Fibroblast of skin of left quadriceps (primary cell): Measurements from ENCODE around the gene PRR5L.

Source experiments
- DNase-seq, 2 experiments: peaks; one replicate each; pipeline ENCODE4 v3.0.0-alpha.2; 2013; ENCODE audit warnings: low read depth in 2 of 2

PRR5L gene

DNA sequence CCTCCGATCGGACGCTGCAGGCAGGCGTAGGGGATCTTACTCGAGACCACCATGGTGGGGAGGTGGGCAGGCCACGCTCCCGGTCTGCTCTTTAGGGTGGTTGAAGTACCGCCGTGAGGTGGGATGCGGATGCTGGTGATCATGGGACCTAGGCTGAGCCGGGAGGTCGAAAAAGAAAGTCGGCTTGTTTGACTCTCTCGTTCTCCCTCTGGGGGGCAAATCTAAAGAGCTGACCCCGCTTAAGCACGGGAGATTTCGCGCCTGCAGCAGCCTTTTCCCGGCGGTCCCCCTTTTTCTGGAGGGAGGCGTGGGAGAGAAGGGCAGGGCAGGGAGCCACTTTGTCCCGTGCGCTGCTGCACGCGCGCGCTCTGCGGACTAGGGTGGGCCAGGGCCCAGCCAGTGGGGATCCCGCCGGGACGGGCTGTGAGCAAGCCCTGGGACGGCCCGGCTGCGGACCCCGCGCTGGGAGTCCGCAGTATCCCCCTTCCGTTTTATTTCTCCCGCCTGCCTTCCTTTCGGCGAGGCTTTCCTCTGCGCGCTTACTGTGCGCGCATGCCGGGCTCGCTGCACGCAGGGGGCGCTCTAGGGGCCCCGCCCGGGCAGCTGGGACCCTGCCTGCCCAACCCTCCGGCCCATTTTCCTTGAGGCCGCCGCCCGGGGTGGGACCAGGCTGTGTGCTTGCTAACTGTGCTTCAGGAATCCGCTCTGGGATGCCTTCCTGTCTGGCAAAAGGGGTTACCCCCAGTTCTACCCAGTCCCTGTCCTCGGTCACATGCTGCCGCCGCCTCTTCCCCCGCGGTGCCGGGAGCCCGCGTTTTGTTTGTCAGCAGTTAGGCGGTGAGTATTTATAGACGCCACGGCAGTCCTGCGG lies 81.0 kb downstream of the PRR5L start:
- no peak for DNase-seq

DNA sequence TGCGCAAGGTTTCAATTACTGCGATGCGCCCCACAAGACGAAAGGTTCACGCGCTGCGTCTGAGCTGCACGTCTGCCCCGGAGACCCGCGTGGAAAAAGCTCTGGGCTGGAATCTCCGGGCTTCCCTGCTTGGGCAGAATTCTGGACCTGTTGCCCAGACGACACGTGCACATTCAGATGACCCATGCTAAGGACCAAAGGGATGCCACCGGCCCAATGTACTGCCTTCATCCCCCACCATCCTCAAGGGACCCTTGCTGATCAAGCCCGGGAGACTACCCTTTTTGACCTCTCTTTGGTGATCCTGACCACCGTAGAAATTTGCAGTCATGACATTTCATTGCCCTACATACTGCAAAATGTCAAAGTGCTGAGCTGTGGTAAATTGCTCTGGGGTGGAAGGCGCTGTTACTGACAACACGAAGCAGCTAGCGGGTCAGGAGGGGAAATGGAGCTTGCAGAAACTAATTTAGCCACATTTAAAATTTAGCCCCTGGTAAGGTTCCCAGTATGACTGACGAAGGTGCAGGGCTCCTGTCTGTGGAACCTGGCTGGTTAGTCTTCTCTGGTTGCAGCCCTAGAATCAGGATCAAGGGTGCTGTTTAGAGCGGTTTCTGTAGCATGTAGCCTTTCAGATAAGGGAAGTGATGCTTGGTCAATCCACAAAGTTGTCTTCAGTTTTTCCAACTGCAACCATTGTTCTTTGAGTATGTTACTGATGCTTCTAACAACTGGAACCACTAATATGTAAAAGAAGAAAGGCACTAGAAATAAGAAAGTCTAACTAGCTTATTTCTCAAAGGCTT lies 81.9 kb downstream of the PRR5L start:
- DNase-seq, result no peak

DNA sequence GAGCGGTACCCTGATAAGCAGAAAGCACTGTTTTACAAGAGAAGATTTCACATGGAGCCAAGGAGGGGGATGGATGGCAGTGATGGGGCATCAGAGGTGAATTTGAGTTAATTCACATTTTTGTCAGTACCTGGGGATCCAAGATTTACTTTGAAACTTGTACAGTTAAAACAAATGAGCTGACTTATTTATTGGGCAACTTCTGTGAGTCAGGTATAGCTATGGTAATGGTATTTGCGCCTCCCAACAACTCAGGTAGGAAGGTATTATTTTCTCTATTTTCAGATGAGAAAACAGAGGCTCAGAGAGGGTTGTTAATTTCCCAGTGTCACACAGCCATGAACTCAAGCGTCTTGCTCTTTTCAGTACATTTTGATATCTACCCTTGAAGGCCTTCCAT lies 83.6 kb downstream of the PRR5L start:
- no peak for DNase-seq

DNA sequence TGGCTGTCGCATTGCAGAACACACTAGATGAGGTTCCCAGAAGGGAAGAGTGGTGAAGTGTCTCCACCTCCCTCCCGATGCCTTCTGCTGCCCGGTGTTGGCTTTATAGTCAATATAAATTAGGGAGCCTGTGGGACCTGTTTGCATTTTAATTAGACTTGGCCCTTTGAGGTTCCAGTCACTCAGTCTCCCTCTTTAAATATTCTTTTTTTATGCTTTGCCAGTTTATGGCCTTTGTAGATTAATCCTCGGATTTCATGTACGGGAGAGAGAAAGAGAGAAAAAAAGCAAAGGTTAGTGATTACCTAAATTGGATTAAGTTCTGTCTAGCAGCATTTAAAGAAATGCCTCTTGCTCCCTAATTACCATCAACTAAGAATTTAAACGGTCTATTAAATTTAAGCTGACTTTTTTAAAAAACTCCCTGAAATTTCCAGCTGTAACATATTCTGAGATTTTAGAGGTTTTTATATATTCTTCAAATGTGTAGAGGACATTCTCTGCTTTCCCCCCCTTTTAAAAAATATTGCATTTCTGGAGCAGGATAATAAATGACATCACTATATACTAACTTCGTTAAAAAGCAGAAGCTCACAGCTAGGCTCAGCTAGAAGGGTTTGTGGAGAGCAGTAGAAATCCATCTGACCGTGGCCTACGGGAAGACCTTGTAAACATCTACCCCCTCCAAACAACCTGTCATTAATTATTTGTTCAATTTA lies 84.4 kb downstream of the PRR5L start:
- no peak for DNase-seq

DNA sequence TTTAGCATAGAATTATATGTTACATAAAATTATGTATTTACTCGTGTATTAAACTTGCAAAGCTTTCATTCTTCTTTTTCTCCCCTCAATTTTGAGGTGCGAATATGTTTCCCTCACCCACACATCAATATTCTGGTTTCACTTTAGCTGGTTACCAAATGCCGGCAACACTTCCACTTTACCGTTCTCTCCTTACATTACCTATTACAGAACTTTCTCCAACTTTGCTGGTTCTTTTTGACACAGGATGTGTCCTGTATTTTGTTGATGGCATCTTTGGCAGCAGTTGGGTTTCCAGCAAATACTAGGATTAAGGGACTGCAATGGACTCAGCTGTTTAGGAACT lies 84.9 kb downstream of the PRR5L start:
- DNase-seq, result no peak

DNA sequence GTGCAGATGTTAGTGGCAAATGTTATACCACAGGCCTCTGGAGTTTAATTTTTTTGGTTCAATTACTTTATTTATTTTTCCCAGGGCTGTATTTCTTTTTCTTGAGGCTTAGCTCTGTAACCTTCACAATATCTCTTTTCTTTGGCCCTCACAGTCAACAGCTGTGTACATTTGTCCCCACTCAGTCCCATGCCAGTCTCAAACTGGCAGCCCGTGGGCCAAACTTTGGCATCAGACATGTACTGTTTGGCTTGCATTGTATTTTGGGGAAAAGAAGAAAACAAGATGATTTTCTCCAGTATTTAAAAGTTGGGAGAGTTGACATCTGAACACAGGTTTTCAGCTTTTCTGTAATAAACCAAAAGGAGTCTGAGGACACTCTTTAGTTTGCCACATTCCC lies 87.1 kb downstream of the PRR5L start:
- DNase-seq, result no peak

DNA sequence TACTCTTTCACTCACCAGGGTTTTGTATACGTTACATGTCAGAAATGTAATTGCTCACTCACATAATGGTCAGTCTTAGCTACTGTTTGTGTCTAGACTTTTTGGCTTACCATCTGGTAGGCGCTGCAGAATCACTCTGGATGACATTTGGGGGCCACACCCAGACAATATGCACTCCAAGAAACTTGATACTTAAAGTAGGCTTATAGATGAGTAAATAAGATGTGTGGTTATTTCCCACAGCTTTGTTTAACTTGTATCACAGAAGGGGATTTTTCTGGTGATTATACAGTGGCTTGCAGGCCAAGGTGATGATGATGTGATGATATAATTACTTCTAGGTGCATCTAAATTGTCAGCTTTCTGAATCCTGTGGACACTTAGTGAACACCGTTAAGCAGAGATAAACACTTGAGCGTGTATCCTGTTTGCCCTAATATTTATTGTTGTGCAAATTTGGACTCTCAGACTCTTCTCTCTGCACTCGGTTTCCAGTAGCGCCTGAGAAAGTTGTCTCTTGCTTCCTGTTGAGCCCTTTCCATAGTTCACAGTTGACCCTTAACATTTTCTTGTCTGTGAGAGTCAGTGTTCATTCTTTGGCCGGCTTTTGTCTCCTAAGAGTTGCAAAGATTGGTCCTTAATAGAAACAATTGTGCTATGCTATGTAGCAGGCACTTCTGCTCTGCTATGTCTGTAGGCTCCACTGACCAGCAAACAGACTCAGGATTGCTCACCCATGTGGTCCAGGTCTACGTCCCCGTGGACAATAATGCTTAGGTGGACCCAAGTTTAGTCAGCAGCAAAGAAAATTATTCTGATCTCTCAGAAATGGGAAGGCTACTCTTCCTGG lies 89.3 kb downstream of the PRR5L start:
- peak; percentile 57 to 61 for DNase-seq

DNA sequence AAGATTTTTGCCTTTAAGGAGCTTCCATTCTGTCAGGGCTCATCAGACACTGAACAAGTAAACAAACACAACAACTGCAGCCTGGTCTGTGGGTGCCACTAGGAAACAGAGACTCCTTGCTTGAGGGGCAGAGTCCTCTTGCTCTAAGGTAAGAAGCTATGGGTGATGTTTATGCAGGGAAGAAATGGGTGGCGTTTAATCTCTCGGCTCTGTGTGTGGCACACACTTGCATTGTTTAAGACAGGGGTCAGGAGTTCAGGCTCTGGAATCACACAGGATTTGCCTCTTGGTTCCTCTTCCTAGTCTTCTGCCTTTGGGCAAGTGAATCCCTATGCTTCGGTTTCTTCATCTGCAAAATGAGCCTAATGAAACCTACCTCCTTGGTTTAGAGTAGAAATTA lies 90.3 kb downstream of the PRR5L start:
- DNase-seq, result no peak

DNA sequence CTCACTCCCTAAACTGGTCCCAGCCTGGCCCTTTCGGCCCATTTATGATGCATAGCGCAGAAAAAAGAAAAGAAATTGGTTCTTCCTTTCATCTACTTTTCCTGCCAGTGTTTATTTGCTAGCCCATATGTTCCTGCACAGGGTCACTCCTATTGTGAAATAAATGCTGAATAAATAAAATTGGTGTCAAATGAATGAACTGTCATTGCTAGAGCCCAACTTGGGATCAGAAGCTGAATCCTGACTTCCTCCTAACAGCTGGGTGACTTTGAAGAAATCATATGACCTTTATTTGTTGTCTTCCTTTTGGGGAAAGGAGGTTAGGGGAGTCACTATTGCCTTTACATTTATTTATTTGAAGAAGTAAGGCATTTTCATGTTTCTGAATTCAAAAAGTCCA lies 92.0 kb downstream of the PRR5L start:
- no peak for DNase-seq

DNA sequence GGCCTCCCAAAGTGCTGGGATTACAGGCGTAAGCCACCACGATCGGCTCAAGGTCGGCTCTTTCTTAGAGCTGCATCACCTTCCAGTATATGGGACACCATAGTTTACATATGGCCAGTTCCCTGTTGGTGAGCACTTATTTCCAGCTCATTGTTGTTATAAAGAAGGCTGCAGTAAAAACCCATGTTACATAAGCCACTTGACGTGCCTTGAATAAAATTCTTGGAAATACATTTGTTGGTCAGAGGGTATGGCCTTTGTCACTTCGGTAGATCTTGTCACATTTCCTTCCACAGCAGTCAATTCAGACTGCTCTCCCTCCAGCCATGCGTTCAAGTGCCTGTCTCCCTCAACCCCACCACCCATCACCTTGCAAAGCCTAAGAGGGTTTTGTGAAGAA lies 92.9 kb downstream of the PRR5L start:
- no peak for DNase-seq

DNA sequence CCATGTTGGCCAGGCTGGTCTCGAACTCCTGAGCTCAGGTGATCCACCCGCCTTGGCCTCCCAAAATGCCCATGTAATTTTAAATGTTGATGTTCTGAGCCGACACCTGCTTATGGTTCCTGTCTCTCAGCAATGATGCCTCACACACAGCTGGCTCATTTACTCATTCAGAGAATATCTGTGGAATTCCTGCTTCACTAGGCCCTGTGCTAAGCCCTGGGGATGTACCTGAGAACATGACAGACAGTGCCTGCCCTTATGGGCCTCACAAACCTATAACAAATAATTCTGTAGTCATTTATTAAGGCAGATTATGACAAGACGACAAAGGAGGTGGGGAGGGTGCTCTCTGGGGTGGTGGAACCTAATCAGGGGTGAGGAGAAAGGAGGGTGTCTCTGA lies 93.7 kb downstream of the PRR5L start:
- DNase-seq, result no peak

DNA sequence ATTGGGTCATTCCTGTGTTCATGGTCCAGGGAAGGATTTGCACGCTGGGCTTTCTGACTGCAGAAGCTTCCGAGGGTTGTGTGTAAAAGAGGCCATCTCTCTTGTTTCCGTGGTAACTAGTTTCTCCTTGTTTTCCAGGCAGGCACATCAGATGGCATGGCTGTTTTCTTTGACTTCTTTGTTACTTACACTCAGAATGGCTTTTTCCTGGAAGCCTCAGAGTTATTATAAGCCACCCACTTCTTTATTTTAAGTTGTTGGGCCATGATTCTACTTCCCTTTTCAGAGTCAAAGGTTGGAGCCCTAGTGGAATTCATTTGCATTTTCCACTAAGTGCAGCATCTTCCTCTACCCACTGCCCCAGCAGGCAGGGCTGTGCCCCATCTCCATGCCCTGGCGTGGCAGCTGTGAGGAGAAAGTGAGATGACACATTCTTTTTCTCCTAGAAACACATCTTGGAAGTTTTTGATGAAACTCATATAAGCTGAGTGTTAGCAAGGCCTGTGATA lies 94.9 kb downstream of the PRR5L start:
- DNase-seq, result no peak

DNA sequence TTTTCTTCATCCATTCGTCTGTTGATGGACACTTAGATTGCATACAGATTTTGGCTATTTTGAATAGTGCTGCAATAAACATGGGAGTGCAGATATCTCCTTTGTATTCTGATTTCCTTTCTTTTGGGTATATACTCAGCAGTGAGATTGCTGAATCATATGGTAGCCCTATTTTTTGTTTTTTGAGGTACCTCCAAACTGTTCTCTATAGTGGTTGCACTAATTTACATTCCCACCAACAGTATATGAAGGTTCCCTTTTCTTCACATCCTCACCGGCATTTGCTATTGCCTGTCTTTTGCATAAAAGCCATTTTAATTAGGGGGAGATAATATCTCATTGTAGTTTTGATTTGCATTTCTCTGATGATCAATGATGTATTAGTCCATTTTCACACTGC lies 96.1 kb downstream of the PRR5L start:
- DNase-seq, result no peak

DNA sequence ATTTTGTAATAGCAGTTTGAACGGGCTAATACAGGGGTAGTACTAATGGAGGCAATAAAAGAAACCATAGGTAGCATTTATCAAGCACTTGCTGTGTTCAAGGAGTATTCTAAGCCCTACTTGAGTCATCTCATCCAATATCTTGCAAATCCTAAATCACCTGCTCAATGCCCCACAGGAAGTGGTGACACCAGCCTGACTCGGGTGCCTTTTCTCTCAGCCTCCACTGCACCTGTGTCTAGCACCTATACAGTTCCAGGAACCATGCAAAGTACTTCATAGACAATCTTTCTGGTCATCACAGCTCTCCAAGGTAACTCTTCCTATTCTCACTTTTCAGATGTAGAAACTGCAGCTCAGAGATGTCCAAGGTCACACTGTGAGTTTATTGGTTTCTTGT lies 98.0 kb downstream of the PRR5L start:
- DNase-seq, result no peak

DNA sequence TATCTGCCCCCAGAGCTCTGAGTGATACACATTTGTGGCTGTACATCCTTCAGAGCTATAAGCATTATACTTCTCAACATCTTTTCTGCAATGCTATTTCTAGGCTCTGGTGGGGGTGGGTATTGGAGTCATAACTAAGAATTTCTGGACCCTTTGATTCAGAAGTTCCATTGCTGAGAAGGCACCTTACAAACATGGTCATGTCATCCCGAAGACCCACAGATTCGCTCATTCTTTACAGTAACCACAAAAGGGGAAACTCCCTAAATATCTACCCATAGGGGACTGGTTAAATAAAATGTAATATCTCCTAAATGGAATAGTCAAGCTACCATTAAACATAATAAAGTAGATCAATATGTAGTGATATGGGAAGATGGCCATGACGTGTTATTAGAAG lies 98.8 kb downstream of the PRR5L start:
- DNase-seq, result no peak

DNA sequence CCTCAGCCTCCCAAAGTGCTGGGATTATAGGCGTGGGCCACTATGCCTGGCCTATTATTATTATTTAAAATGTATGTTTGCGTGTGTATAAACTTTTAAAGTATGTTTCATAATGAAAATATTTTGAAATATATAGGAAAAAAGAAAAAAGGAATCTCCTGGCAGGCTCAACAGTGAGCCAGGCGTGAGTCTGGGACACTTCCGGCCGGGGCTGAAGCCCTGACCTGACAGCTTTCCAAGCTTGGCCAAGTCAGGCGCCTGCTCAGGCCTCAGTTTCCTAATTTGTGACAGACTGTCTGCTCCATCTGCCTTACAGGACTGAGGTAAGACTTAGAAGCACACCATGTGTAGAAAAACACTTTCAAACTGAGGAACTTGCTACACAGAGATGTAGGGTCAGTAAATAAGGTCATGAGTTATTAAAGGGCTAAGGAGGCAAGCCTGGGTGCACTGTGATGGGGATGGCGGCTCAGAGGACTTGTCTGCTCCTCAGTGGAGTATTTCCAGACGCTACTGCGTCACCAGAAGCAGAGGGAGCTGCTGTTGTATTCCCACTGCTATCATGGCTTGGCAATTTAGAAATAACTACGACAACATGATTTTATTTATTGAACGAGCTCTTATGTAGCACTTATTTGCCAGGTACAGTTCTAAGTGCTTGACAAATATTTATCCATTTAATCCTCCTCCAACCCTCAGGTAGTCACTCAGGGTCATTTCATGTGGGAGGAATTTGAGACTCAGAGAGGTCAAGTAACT lies 100.1 kb downstream of the PRR5L start:
- DNase-seq, result no peak

DNA sequence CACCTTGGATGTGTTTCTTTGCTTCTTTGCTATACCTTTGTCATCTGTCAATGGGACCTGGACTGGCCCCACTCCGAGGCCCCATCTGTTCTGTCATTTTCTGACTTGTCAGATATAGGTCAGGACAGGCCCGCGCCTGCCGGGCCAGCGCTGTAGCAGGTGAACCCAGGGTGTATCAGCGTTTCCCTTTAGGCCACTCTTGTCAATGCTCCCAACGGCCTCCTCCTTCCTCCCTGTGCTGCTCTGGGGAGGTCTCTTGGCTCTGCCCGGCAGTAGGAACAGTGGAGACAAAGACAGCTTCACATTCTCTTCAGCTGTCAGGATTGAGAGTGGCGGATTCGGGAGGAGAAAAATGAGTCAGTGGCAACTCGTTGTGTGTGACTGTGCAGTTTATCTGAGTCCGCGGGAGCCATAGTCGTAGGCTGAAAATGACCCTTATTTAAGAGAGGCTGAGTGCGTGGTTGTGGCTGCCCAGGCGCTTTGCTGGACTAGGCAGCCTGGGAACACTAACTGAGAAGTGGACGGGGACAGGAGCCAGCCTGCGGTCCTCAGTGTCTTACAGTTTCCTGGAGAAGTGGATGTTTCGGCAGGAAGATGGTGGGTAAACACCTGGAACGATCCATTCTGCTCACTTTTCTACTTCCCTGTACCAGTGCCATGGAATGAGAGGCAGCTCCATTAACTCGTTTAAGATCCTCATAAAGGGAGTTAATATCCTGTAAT lies 102.3 kb downstream of the PRR5L start:
- DNase-seq, result no peak

DNA sequence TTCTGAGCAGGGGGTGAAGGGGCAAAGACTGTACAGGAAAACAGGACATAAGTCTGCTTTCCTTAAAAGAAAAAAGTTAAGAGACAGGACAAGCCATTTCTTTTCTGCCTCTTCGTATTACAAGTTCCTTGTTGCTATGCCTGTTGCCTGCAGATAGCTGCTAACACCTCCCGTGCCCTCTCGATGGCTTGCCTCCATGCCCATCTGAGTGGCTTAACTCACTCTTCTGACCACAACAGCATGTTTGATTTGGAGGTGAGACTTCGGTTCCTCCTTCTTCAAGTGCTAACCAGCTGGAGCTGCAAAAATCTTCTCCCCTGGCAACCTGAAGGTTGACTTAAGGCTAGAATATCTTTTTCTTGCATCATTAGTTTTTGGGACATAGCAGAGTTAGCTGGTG lies 103.1 kb downstream of the PRR5L start:
- no peak for DNase-seq

DNA sequence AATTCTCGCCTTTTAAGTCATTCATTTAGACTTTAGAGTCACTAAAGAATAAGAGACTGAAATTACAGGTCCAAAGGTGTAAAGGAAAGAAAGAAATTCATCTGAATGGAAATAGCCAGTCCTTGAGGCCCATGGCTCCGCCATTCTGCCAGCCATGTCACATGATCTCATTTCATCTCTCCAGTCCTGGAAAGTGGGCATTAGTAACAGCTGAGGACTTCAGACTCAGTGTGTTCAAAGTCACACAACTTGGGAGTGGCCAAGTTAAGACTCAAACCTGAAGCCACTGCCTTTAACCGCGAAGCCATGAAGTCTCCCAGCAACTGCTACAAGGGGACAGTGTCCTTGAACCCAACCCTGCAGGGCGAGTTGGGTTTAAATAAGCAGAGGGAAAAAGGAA lies 103.7 kb downstream of the PRR5L start:
- no peak for DNase-seq
